Glutamatergic neuron (in vitro differentiated cells): Measurements from ENCODE around the gene CCDC92. TPM values are rescaled to one million over a fixed set of nuclear protein-coding genes. Genes with fewer than 3 reads are reported as not detected.

ENCODE experiments used
- DNase-seq: peaks from one replicate; pipeline ENCODE4 v3.0.0; 2022
- H3K27ac Mint-ChIP-seq: one replicate; pipeline ENCODE4 v1.8.0; 2020; ENCODE audit warnings: mild to moderate bottlenecking, mixed read lengths, inconsistent platforms; ENCODE audit not compliant: unreplicated experiment
- H3K27me3 Mint-ChIP-seq: one replicate; pipeline ENCODE4 v1.8.0; 2020; ENCODE audit warnings: mild to moderate bottlenecking, moderate library complexity, mixed read lengths, inconsistent platforms; ENCODE audit not compliant: unreplicated experiment
- H3K36me3 Mint-ChIP-seq: one replicate; pipeline ENCODE4 v1.8.0; 2020; ENCODE audit warnings: mild to moderate bottlenecking, mixed read lengths, inconsistent platforms; ENCODE audit not compliant: unreplicated experiment
- H3K4me1 Mint-ChIP-seq: one replicate; pipeline ENCODE4 v1.8.0; 2020; ENCODE audit warnings: mild to moderate bottlenecking, low read depth, mixed read lengths, inconsistent platforms; ENCODE audit not compliant: unreplicated experiment
- H3K4me3 Mint-ChIP-seq: one replicate; pipeline ENCODE4 v1.8.0; 2020; ENCODE audit warnings: mild to moderate bottlenecking, mixed read lengths, inconsistent platforms; ENCODE audit not compliant: unreplicated experiment
- H3K9me3 Mint-ChIP-seq: one replicate; pipeline ENCODE4 v1.8.0; 2020; ENCODE audit warnings: mild to moderate bottlenecking, moderate library complexity, mixed read lengths, inconsistent platforms; ENCODE audit not compliant: unreplicated experiment
- total RNA-seq: library from RNA; stranded (reverse); fragmentation: NEBNext Ultra II Directional; extraction: Animal tissue kit (Norgen Biotek cat#: 25700); gene quantifications from one replicate; pipeline ENCODE4 v1.2.1, GENCODE V29; 2021; ENCODE audit not compliant: unreplicated experiment
- TF ChIP-seq, protein P1 (sequence below): fragments of 200-600 bp; sonication (generic); IDR thresholded peaks from one replicate; pipeline ENCODE4 v1.5.0; 2021; ENCODE audit not compliant: partially characterized antibody, unreplicated experiment

The CCDC92 gene
- total RNA-seq, 1 donor from 2014 or later, result 96.2 TPM

DNA sequence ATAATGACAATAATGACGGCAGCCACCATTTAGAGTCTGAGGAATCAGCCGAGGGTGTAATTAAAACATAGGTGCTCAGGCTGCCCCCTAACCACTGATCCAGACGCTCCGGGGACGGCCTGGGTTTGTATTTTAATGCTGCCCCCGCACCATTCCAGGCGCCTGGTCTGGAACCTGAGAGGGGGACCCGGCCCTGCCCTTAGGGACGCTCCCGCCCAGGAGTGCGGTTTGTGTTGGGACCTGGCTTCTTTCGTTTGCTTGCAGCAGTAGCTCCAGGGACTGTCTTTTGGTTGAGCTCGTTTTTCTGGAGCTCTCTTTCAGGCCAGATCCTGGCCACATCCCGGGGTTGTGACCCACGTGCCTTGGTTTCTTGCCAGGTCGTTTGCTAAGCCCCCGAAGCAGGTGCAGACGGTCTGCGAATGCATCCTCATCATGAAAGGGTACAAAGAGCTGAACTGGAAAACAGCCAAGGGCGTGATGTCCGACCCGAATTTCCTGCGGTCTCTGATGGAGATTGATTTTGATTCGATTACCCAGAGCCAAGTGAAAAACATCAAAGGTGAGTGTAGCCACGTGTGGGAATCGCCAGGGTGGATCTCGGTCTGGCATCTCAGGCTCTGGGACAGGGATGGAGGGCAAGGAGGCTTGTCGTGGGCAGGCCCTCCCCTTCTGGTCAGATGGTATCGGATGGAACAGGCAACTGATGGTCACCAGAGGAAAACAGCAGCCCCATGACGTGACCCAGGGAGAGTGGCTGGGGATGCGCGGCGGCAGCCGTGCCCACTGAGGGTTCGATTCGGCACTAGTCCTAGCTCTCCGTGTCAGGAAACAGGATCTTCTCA lies 63.5 kb downstream of the CCDC92 start:
- Mint-ChIP-seq H3K4me3 (no peak overlapping the region), H3K27me3 (peaks cover 7% of the 10 kb centered on the region), H3K9me3 (peaks cover 13% of the 10 kb centered on the region), H3K36me3 (no peaks in the 10 kb centered on the region), H3K4me1 (peaks cover 3% of the 10 kb centered on the region), H3K27ac (no peak overlapping the region)
- no peak for DNase-seq
- TF ChIP-seq, protein P1, sequence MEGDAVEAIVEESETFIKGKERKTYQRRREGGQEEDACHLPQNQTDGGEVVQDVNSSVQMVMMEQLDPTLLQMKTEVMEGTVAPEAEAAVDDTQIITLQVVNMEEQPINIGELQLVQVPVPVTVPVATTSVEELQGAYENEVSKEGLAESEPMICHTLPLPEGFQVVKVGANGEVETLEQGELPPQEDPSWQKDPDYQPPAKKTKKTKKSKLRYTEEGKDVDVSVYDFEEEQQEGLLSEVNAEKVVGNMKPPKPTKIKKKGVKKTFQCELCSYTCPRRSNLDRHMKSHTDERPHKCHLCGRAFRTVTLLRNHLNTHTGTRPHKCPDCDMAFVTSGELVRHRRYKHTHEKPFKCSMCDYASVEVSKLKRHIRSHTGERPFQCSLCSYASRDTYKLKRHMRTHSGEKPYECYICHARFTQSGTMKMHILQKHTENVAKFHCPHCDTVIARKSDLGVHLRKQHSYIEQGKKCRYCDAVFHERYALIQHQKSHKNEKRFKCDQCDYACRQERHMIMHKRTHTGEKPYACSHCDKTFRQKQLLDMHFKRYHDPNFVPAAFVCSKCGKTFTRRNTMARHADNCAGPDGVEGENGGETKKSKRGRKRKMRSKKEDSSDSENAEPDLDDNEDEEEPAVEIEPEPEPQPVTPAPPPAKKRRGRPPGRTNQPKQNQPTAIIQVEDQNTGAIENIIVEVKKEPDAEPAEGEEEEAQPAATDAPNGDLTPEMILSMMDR, result no peak

- Mint-ChIP-seq H3K4me1 (peaks cover 3% of the 10 kb centered on the region), H3K4me3 (no peak overlapping the region), H3K27me3 (peaks cover 10% of the 10 kb centered on the region), H3K36me3 (no peaks in the 10 kb centered on the region), H3K27ac (no peak overlapping the region), H3K9me3 (peaks cover 15% of the 10 kb centered on the region)
- TF ChIP-seq, protein P1, result no peak
- no peak for DNase-seq
Observed at GRCh38 chr12:123907726-123908476, 64.7 kb downstream of the CCDC92 start.

DNA sequence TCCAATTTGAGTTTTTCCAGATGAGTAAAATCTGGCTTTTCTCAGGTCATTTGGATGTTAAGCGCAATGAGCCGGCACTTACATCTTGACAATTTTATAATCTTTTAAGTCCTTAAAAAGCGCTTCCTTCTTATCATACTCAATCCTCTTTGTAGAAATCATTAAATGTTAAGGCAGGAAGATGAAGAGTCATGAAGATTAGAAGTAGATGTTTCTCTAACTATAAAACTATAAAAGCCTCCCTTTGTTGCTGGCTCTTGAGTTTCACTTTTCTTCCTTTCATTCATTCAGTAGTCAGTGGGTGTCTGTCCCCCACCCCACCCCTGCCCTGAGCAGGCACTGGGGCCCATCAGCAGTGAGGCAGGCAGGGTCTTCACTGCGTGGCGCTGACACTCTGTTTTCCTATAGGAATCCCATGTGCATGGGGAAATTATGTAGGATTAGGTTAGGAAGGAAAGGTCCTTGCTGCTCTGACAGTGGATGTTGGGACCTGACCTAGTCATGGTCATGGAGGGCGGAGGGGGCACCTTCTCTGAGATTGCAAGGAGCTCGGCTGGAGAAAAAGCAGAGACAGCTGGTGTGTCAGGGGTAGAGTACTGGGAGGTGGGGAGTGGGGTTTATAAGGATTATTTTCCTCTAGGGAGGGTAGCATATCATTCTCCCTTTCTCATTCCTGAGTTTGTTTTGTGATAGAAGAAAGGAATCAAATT lies 65.8 kb downstream of the CCDC92 start:
- no peaks in the 10 kb centered on the region for H3K36me3 Mint-ChIP-seq
- H3K4me3 Mint-ChIP-seq, result no peak overlapping the region
- H3K27me3 Mint-ChIP-seq, result peaks cover 13% of the 10 kb centered on the region
- H3K9me3 Mint-ChIP-seq, result peaks cover 12% of the 10 kb centered on the region
- H3K4me1 Mint-ChIP-seq, result peaks cover 3% of the 10 kb centered on the region
- TF ChIP-seq, protein P1, result no peak
- DNase-seq, result no peak
- no peak overlapping the region for H3K27ac Mint-ChIP-seq

DNA sequence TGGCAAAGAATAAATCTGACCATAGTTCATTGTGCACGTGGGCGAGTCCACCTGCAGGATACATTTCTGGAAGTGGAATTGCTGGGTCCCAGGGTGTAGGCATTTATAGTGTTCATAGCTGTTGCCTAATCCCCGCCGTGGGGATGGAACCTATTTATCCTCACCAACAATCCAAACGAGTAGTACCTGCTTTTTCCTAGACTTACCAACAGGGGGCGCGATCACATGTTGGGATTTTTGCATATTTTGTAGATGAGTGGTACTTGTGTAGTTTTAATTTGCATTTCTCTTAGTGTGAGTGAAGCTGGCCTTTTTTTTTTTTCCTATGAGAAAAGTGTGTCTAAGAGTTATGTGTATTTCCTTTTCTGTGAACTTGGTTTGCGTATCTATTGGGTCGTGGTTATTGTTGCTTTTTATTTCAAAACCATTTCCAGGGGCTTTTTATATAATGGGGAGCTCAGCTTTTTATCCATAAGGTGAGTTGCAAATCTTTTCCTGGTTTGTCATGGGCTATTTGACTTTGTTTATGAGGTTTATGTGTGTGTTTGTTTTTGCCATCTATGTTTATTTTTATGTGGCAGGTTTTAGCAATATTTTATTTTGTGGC lies 67.2 kb downstream of the CCDC92 start:
- H3K27me3 Mint-ChIP-seq, result peaks cover 17% of the 10 kb centered on the region
- DNase-seq, result peak; percentile 53
- TF ChIP-seq, protein P1, result peak; percentile 93
- peaks cover 10% of the 10 kb centered on the region for H3K9me3 Mint-ChIP-seq
- no peaks in the 10 kb centered on the region for H3K36me3 Mint-ChIP-seq
- H3K4me3 Mint-ChIP-seq, result no peak overlapping the region
- H3K27ac Mint-ChIP-seq, result no peak overlapping the region
- H3K4me1 Mint-ChIP-seq, result peaks cover 3% of the 10 kb centered on the region
